IMR-90 (cell line): ENCODE measurements around the gene RPRM.
"Not testable (repeated sequence)": the region's sequence is repeated elsewhere in the genome, so short reads cannot be mapped to it uniquely, and the experiment has no call there.

Experiments used
- CTCF ChIP-seq: conservative IDR thresholded peaks from 2 replicates; pipeline ENCODE4 v1.5.1; 2012; ENCODE audit warnings: mild to moderate bottlenecking, low read depth, low read length, improper control_type of control experiment
- FOS ChIP-seq: fragments of 150-350 bp; IDR thresholded peaks from 2 replicates; pipeline ENCODE4 v1.6.1; 2016; ENCODE audit warnings: low read depth, low read length
- MAFK ChIP-seq: IDR thresholded peaks from 2 replicates; pipeline ENCODE4 v1.6.1; 2012; ENCODE audit warnings: low read depth, low read length, improper control_type of control experiment
- MAZ ChIP-seq: IDR thresholded peaks from 2 replicates; pipeline ENCODE4 v1.6.1; 2012; ENCODE audit warnings: low read depth, mild to moderate bottlenecking, low read length, improper control_type of control experiment, moderate library complexity, borderline replicate concordance
- MXI1 ChIP-seq: IDR thresholded peaks from 2 replicates; pipeline ENCODE4 v1.6.1; 2012; ENCODE audit warnings: low read depth, mild to moderate bottlenecking, low read length, moderate library complexity, borderline replicate concordance
- POLR2A ChIP-seq: IDR thresholded peaks from 2 replicates; pipeline ENCODE4 v1.6.1; 2012; ENCODE audit warnings: mild to moderate bottlenecking, low read depth, low read length
- RAD21 ChIP-seq: IDR thresholded peaks from 2 replicates; pipeline ENCODE4 v1.6.1; 2012; ENCODE audit warnings: low read length, improper control_type of control experiment
- RFX5 ChIP-seq: IDR thresholded peaks from 2 replicates; pipeline ENCODE4 v1.8.0; 2012; ENCODE audit warnings: low read depth, mild to moderate bottlenecking, low read length, moderate library complexity

- TF ChIP-seq RFX5, CTCF, POLR2A, FOS, RAD21, MAFK, MXI1, MAZ: not testable (repeated sequence)
Measured at GRCh38 chr2:153442616-153443015, 35.9 kb downstream of the RPRM start.
